Activated CD8-positive, alpha-beta memory T cell treated with anti-CD3 and anti-CD28 coated beads, Interleukin-2, amount 50 U/mL, for 24 hours (primary cell): ENCODE measurements around the gene FILIP1L.
"Not testable (repeated sequence)": the region's sequence is repeated elsewhere in the genome, so short reads cannot be mapped to it uniquely, and the experiment has no call there.

Source experiments
- DNase-seq: peaks from one replicate; pipeline ENCODE4 v3.0.0-alpha.2; 2020; ENCODE audit errors: extremely low read depth

The FILIP1L gene

DNA sequence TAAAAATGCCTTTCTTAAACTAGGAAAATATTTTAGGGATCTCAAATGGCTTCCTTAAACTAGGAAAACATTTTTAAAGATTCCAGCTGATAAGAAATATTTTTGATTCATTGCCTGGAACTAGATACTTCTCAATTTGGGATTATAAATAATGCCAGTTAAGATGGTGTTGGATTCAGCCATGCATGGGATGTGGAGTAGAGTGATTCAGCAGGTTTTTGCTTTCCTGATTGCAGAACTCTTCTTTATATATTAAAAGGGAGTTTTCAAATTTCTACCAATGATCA, 15.6 kb downstream of the FILIP1L start:
- no peak for DNase-seq

GRCh38 chr3:100097919-100098783, 16.1 kb downstream of the FILIP1L start:
- DNase-seq = no peak

GRCh38 chr3:100096866-100097265, 17.4 kb downstream of the FILIP1L start:
- DNase-seq = no peak

DNA sequence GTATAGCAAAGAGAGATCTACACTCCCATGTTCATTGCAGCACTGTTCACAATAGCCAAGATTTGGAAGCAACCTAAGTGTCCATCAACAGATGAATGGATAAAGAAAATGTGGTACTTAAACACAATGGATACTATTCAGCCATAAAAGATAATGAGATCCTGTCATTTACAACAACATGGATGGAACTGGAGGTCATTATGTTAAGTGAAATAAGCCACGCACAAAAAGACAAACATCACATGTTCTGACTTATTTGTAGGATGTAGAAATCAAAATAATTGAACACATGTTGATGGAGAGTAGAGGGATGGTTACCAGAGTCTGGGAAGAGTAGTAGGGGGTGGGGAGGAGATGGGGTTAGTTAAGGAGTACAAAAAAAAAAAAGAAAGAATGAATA, 18.0 kb downstream of the FILIP1L start:
- DNase-seq = not testable (repeated sequence)

- no peak for DNase-seq
These were observed 20.5 kb downstream of the FILIP1L start for GRCh38 chr3:100093831-100094230.

GRCh38 chr3:100090669-100091005, 23.7 kb downstream of the FILIP1L start:
- no peak for DNase-seq

GRCh38 chr3:100089812-100090668, 24.3 kb downstream of the FILIP1L start:
- no peak for DNase-seq

- no peak for DNase-seq
These were observed 25.4 kb downstream of the FILIP1L start for GRCh38 chr3:100088735-100089368.

DNA sequence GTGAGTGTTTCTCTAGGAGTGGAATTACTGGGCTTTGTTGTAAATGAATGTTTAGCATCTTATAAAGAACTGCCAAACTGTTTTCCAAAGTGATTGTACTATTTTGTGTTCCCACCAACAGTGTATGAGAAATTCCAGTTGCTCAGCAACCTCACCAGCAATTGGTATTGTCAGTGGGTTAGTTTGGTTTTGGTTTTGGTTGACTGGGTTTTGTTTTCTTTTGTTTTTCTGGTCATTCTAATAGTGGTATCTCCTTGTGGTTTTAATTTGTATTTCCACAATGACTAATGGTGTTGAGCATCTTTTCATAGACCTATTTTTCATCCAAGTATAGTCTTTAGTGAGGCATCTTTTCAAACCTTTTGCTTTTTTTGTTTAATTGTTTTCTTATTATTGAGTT, 27.1 kb downstream of the FILIP1L start:
- DNase-seq = no peak

DNA sequence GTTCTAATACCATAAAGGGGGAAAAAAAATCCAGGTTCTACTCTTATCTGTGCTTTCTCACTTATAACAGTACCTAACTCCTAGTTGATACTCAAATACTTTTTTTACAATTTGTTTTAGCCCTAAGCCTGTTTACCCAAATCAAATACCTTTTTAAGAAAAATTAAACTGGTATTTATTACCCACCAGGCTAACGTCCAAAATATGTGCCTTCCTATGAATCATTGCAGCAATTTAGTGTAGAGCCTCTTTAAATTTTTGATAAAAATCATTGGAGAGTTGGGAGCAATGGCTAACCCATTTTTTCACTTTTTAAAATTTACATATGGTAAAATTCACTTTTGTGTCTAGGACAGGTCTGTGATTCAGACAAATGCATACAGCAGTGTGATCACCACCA, 27.9 kb downstream of the FILIP1L start:
- DNase-seq = no peak

- no peak for DNase-seq
These were observed 30.0 kb downstream of the FILIP1L start for GRCh38 chr3:100084100-100084806.

DNA sequence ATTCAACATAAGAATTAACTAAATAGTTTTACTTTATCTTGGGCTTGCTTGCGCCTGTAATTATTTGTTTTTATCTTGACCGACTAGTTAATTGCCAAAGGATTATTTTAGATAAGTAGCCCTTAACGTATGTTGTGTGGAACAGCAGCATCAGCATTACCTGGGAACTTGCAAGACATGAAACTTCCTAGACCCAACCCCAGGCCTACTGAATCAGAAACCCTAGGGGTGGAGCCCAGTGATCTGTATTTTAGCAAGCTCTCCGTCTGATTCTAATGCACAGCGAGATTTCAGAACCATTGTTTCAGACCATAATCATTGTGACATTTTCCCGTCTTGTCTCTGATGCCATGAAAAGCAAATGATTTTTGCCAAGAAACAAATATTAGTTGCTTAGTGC, 31.1 kb downstream of the FILIP1L start:
- no peak for DNase-seq

DNA sequence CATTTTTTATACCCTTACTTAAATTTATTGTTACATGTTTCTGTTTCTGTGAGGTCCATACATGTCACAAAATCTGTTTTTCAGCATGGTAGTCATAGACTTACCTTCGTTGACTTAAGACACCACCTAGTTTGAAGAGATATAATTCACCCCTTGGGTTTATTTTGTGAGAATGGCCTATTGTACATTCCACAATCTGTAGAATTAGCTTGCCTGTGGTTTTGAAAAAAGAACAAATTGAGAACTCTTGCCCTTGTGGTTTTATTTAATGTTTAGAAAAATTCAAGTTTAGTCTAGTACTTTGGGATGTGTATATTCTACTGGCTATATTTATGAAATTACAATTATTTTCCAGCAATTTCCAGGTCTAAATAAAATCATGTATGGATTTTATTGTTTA, 31.6 kb downstream of the FILIP1L start:
- no peak for DNase-seq

DNA sequence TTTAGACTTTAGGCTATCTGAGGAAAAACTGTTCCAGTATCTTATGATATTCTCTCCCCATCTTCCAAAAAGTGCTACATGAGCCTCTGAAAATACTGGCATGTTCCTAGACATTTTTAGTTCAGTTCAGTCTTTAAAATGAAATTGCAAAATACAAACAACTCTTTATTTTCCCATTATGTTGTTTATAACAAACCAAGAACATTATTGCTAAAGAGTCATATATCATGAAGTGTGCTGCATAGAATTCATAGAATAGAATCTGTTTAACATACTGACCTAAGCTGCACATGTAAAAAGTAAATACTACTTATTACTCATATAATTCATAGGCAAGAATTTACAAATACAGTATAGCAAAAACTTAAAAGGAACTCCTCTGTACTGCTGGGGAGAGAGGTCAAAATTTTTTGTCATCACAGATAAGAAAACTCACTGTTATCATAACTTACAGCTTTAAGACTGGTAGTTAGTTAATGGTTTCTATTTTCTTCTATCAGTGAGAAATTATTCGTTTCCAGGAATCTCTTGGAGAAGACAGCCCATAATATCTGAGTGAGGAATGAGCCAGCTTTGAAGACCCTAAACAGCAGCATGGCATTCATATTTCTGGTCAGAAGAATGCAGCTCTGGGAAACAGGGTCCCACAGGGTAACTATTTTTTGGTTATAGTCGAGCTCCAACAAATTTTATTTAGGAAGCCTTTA, 32.2 kb downstream of the FILIP1L start:
- no peak for DNase-seq

DNA sequence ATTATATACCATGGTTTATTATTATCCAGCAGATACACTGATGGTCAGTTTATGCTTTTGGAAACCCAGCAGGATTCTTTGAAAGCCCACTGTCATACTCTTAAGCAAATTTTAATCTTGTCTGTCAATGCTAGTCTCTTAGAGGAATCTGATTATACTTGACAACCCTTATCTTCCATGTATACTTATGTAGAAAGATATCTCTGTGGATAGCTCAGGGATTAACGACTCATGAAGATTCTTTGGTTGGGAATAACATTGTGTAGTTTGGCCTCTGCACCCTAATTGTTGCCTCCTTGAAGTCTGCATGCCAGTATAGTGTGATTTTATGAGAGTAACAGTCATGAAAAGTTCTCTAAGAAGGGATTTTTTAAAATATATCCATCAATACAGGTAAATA, 33.0 kb downstream of the FILIP1L start:
- no peak for DNase-seq

- DNase-seq = no peak
These were observed 33.7 kb downstream of the FILIP1L start for GRCh38 chr3:100080573-100080972.

DNA sequence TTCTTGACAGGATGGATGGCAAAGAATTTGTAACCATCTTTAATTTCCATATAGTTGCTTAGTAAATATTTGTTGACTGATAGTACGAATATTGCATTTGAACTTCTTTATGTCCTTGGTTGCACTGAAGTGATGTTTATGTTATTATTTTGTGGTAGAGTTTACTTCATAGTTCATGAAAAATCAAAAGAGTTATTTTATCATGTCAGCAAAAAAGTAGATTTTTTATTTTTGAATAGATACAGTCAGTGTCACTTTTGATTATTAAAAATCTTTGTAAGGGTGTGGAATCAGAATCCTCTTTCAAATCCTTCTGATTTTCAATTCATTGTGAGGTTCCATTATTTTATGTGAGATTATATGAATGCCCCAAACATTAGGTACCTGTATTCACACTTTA, 35.0 kb downstream of the FILIP1L start:
- no peak for DNase-seq

DNA sequence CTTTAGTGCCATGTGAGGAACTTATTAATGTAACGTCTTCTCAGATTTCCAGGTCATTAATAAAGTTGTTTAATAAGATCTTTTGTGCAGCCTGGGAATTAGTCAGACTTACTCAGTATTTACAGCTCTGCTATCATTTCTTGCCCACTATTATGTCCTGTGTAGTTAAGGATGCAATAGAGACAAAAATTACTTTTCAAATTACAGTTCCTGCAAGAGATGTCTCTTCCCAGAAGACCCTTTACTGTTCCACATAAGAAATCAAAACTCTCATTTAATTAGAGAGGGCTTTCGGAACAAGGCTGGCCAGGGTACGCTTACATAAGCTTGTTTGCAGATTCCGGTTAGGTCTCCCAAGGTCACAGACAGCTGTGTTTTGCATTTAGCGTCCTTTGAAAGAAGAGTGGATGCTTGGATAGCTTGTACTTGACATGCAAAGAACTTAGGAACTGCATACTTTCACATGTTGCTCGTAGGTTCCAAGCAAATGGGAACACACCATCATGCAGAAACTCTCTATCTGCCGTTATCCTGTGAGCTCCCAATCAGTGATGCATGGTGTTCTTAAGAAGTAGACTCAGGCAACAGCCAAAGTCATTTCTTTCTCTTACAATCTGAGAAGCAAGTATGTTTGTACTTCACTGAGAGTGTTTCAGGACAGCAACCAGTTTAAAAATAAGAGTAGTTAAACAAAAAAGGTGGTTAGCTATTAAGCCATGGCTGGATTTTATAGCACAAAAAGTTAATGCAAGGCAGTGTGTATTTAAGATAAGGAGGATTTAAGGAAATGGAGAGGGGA, 37.4 kb downstream of the FILIP1L start:
- DNase-seq = no peak

- no peak for DNase-seq
These were observed 38.2 kb downstream of the FILIP1L start for GRCh38 chr3:100075851-100076730.

DNA sequence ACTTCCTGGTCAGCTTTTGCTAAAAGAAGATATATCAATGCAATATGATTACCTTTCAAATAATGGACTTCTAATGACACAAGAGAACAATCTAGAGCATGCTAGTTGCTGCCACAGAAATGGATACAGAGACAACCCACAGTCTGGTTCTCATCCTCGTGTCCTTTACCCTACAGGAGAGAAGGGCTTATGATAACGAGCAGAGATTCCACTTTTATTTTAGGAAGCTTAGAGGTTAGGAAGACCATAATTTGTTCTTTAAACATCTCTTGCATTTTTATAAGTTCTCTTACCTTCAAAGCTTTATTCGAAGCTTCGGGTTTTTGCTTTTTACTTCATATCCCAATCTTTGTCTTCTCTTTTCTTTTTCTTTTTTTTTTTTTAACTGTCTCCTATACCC, 39.1 kb downstream of the FILIP1L start:
- DNase-seq = no peak
